Measurements from ENCODE around the gene UTS2R. TPM values are rescaled to one million over a fixed set of nuclear protein-coding genes. Genes with fewer than 3 reads are reported as not detected.
A peak's percentile ranks its signal among the peaks of the same experiment; 100 is the strongest.

The UTS2R gene
- total and polyA plus RNA-seq, 8 donors: not detected

DNA sequence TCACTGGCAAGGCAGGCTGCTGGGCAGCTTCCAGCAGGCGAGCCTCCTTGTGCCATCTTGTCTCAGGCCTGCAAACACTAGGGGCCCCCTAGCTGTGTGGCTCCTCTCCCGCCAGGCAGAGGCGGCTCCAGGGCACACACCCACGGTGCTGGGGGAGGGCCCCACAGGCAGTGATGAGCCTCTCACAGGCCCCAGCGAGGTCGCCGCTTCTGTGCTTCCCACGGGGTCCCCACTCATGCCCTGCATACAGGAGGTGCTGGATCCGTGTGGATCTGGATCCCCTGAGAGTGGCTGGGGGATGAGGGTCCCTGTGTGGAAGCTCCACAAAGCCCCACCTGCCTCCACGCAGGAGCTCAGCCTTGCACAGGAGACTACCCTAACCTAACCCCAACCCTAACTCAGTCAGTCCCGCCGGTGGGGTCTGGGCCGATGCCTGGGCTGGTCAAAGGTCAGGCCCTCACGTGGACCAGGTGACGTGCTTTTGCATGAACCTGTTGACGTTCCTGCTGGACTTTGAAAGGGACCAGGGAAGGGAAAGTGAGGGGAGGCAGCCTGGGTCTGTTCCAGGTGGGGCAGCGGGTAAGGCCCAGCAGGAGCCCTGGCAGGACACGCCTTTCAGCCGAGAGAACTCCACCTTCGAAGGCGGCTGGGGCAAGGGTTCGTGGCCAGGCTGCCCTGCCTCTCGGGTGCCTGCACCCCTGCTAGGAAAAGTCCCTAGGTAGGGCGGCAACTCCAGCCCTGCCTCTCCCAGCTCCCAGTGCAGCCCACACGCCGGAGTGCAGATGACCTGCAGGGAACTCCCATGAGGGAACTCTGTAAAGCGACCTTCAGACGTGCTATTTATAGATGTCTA lies 43.2 kb upstream of the UTS2R start:
- 35 to 72% (median 46%) methylated on average over 24 to 28 of the region's 28 CpGs for WGBS, 5 donors
- Histone ChIP-seq H3K4me3 (no peak overlapping the region), H3K36me3 (peaks cover 0 to 16% (median 4%) of the 10 kb centered on the region in 4 donors), H3K27me3 (peaks cover 0 to 4% (median 0%) of the 10 kb centered on the region in 3 donors), H3K4me1 (peaks cover 23 to 66% (median 61%) of the 10 kb centered on the region in 4 donors), H3K27ac (peak overlapping the region in 1 of 5 donors; percentile 18), H3K9me3 (no peaks in the 10 kb centered on the region)
- DNase-seq: peak; percentile 61 to 86
- intact Hi-C loops (cut with DNase I; ENCODE audit: low total_unique reads): no loop called here
- TF ChIP-seq CTCF (IDR thresholded peaks at IDR 0.05) (no peak), POLR2A (IDR thresholded peaks at IDR 0.05) (no peak), POLR2AphosphoS5 (IDR thresholded peaks at IDR 0.05) (no peak), EP300 (IDR thresholded peaks at IDR 0.05) (no peak)

- peaks cover 27 to 72% (median 65%) of the 10 kb centered on the region in 4 donors for H3K4me1 ChIP-seq
- H3K4me3 ChIP-seq: peak overlapping the region in 1 of 4 donors; percentile 13
- H3K27ac ChIP-seq: peak overlapping the region in 2 of 5 donors; percentile 18 to 46
- H3K27me3 ChIP-seq: no peaks in the 10 kb centered on the region
- TF ChIP-seq POLR2A (IDR thresholded peaks at IDR 0.05) (no peak), CTCF (IDR thresholded peaks at IDR 0.05) (no peak), POLR2AphosphoS5 (IDR thresholded peaks at IDR 0.05) (no peak), EP300 (IDR thresholded peaks at IDR 0.05) (no peak)
- H3K36me3 ChIP-seq: peaks cover 0 to 10% (median 4%) of the 10 kb centered on the region in 4 donors
- WGBS, 5 donors: 79 to 92% (median 85%) methylated on average over 6 to 15 of the region's 15 CpGs
- DNase-seq: no peak
- H3K9me3 ChIP-seq: no peaks in the 10 kb centered on the region
- intact Hi-C loops (cut with DNase I; ENCODE audit: low total_unique reads): no loop called here
Observed at GRCh38 chr17:82328994-82329507, 42.5 kb upstream of the UTS2R start.

GRCh38 chr17:82329683-82330321 lies 41.8 kb upstream of the UTS2R start:
- Histone ChIP-seq H3K36me3 (peaks cover 0 to 9% (median 4%) of the 10 kb centered on the region in 4 donors), H3K4me1 (peaks cover 35 to 74% (median 70%) of the 10 kb centered on the region in 4 donors), H3K4me3 (peak overlapping the region in 1 of 4 donors; percentile 72), H3K9me3 (no peaks in the 10 kb centered on the region), H3K27me3 (no peaks in the 10 kb centered on the region), H3K27ac (no peak overlapping the region)
- 75 to 92% (median 83%) methylated on average over 6 to 19 of the region's 19 CpGs for whole genome bisulfite sequencing, 5 donors
- TF ChIP-seq EP300 (IDR thresholded peaks at IDR 0.05) (no peak), POLR2AphosphoS5 (IDR thresholded peaks at IDR 0.05) (no peak), POLR2A (IDR thresholded peaks at IDR 0.05) (no peak), CTCF (IDR thresholded peaks at IDR 0.05) (no peak)
- DNase-seq: no peak
- intact Hi-C loops (cut with DNase I; ENCODE audit: low total_unique reads): no loop called here

All from stomach (tissue), 9 donors.